Neural crest cell (in vitro differentiated cells): ENCODE results near the gene SERPINA12. TPM values are rescaled to one million over a fixed set of nuclear protein-coding genes. Genes with fewer than 3 reads are reported as not detected.

Experiments used
- DNase-seq: peaks from one replicate; pipeline ENCODE4 v3.0.0; 2021; ENCODE audit warnings: low read depth, mixed read lengths, low spot score
- H3K27ac Mint-ChIP-seq: one replicate; pipeline ENCODE4 v1.8.0; 2021; ENCODE audit warnings: mild to moderate bottlenecking, mixed read lengths; ENCODE audit not compliant: unreplicated experiment
- H3K27me3 Mint-ChIP-seq: 2 replicates; pipeline ENCODE4 v1.8.0; 2021; ENCODE audit warnings: low read depth, mild to moderate bottlenecking, mixed read lengths
- H3K36me3 Mint-ChIP-seq: 2 replicates; pipeline ENCODE4 v1.8.0; 2021; ENCODE audit warnings: low read depth, mild to moderate bottlenecking, mixed read lengths
- H3K4me1 Mint-ChIP-seq: 2 replicates; pipeline ENCODE4 v1.8.0; 2021; ENCODE audit warnings: mixed read lengths
- H3K4me3 Mint-ChIP-seq: one replicate; pipeline ENCODE4 v1.8.0; 2021; ENCODE audit warnings: mild to moderate bottlenecking, mixed read lengths
- H3K9me3 Mint-ChIP-seq: 2 replicates; pipeline ENCODE4 v1.8.0; 2021; ENCODE audit warnings: mixed read lengths
- CTCF ChIP-seq: fragments of 200-600 bp; sonication (generic); conservative IDR thresholded peaks from 2 replicates; pipeline ENCODE4 v1.5.0; 2021; ENCODE audit warnings: antibody characterized with exemption, mild to moderate bottlenecking
- total RNA-seq: library from RNA; stranded (reverse); gene quantifications from 2 replicates; pipeline ENCODE4 v1.2.1, GENCODE V29; 2021

The SERPINA12 gene
- total RNA-seq, 1 donor from 2014 or later: not detected

GRCh38 chr14:94548999-94549985 lies 40.0 kb upstream of the SERPINA12 start:
- Mint-ChIP-seq H3K4me1 (peaks cover 10% of the 10 kb centered on the region), H3K36me3 (no peaks in the 10 kb centered on the region), H3K27me3 (peaks cover 38% of the 10 kb centered on the region), H3K9me3 (peaks cover 4% of the 10 kb centered on the region), H3K4me3 (no peak overlapping the region), H3K27ac (no peak overlapping the region)
- DNase-seq: peak; percentile 94
- TF ChIP-seq CTCF: peak; percentile 93

DNA sequence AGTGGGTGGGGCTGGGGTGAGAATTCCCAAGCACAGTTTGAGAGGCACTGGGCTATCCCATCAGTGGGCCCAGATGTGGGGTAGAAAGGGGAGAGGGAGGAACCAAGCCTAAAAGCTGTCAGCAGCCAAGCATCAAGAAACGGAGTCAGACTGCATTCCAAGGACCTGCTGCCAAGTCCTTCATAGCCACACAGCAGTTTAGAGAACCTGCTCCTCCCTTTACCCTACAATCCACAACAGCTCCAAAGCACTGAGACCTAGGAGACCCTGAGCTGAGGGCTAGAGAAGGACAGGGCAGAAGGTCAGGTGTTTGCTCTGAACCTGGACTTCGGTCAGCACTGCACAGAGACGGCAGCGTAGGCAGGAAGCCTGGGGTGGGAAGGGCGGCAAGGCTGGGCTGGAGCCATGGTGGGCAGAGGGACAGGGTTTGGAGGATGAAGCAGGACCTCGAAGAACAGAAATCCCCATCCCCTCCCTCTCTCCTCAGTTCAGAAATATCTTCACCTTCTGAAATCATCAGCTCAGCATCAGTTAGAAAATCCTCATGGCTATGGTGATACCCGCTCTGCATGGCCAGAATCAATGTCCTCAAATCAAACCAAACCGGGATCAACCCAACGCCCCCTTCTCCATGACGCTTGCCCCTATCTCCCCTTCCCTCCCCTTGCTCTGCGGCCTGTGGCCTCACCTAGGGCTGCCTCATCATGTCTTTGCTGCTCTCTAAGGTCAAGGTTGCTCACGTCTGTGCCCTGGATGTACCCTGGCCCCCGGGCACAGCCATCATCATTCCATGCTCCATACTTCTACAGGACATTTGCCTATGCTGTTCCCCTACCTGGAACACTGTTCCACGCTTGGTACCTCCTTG lies 39.1 kb upstream of the SERPINA12 start:
- Mint-ChIP-seq H3K27ac (no peak overlapping the region), H3K4me1 (peaks cover 10% of the 10 kb centered on the region), H3K36me3 (no peaks in the 10 kb centered on the region), H3K27me3 (peaks cover 34% of the 10 kb centered on the region), H3K9me3 (peaks cover 4% of the 10 kb centered on the region), H3K4me3 (no peak overlapping the region)
- no peak for TF ChIP-seq CTCF
- no peak for DNase-seq

DNA sequence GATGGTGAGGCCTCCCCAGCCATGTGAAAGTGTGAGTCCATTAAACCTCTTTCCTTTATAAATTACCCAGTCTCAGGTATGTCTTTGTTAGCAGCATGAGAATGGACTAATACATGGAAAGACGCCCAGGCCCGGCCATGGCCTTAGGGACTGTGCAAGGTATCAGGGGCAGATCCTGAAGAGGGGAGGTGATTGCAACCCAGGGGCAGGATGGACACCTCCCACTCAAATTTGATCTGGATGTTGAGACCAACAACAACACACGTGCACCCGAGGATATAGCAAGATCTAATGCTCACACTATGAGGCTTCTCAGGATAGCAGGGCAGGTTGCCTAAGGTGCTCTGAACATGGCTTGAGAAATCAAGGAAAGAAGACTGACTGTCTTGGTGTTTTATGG lies 38.5 kb upstream of the SERPINA12 start:
- peaks cover 4% of the 10 kb centered on the region for H3K9me3 Mint-ChIP-seq
- H3K4me3 Mint-ChIP-seq: no peak overlapping the region
- no peaks in the 10 kb centered on the region for H3K36me3 Mint-ChIP-seq
- H3K27ac Mint-ChIP-seq: no peak overlapping the region
- DNase-seq: no peak
- TF ChIP-seq CTCF: no peak
- peaks cover 32% of the 10 kb centered on the region for H3K27me3 Mint-ChIP-seq
- H3K4me1 Mint-ChIP-seq: peaks cover 10% of the 10 kb centered on the region

GRCh38 chr14:94547151-94547680 lies 37.9 kb upstream of the SERPINA12 start:
- no peaks in the 10 kb centered on the region for H3K9me3 Mint-ChIP-seq
- TF ChIP-seq CTCF: no peak
- no peaks in the 10 kb centered on the region for H3K36me3 Mint-ChIP-seq
- no peak overlapping the region for H3K4me3 Mint-ChIP-seq
- peaks cover 27% of the 10 kb centered on the region for H3K27me3 Mint-ChIP-seq
- H3K27ac Mint-ChIP-seq: no peak overlapping the region
- DNase-seq: no peak
- H3K4me1 Mint-ChIP-seq: peaks cover 10% of the 10 kb centered on the region

- TF ChIP-seq CTCF: no peak
- H3K4me3 Mint-ChIP-seq: no peak overlapping the region
Observed at GRCh38 chr14:94545131-94545841, 36.0 kb upstream of the SERPINA12 start.

More at GRCh38 chr14:94545131-94545841, 36.0 kb upstream of the SERPINA12 start:
- H3K27me3 Mint-ChIP-seq: peaks cover 12% of the 10 kb centered on the region
- no peak for DNase-seq
- H3K4me1 Mint-ChIP-seq: peaks cover 10% of the 10 kb centered on the region
- H3K36me3 Mint-ChIP-seq: no peaks in the 10 kb centered on the region
- H3K9me3 Mint-ChIP-seq: no peaks in the 10 kb centered on the region
- H3K27ac Mint-ChIP-seq: no peak overlapping the region
